AG04450 (cell line): ENCODE data around the gene EXOC2. TPM values are rescaled to one million over a fixed set of nuclear protein-coding genes. Genes with fewer than 3 reads are reported as not detected.

ENCODE experiments used
- CTCF ChIA-PET: fragments of 300-600, 350-600 bp; formaldehyde crosslinking; extraction: SDS; loops from one replicate; lab custom pipeline; 2022; ENCODE audit warnings: antibody characterized with exemption, inconsistent platforms; lab: Charles Lee
- POLR2A ChIA-PET: fragments of 350-600 bp; formaldehyde crosslinking; extraction: SDS; loops from one replicate; lab custom pipeline; 2021; ENCODE audit warnings: antibody characterized with exemption, inconsistent platforms; lab: Yijun Ruan, JAX
- DNase-seq: peaks from one replicate; pipeline ENCODE4 v3.0.0-alpha.2; 2011; ENCODE audit warnings: low read depth, low spot score
- H3K27ac ChIP-seq: one replicate; pipeline ENCODE4 v1.5.1; 2012; ENCODE audit warnings: low read depth, low read length, control low read depth
- H3K27me3 ChIP-seq: one replicate; pipeline ENCODE4 v1.6.0; 2012; ENCODE audit warnings: low read length; ENCODE audit not compliant: control insufficient read depth, insufficient read depth
- H3K4me3 ChIP-seq: 2 replicates; pipeline ENCODE4 v1.5.1; 2011; ENCODE audit warnings: mild to moderate bottlenecking, low read depth, low read length, control low read depth
- H3K9me3 ChIP-seq: 2 replicates; pipeline ENCODE4 v1.5.1; 2012; ENCODE audit warnings: low read length; ENCODE audit not compliant: control insufficient read depth, insufficient read depth
- CTCF ChIP-seq: IDR thresholded peaks from 2 replicates; pipeline ENCODE4 v1.5.1; 2011; ENCODE audit warnings: low read depth, low read length, control low read depth, inconsistent platforms
- polyA minus RNA-seq: library from RNA; depleted of rRNA, polyadenylated mRNA; stranded (reverse); fragments of >200 nt; gene quantifications from 2 replicates; pipeline ENCODE4 v1.2.3, GENCODE V29; 2011; rRNA and poly(A)+ RNA removed
- polyA plus RNA-seq: library from polyadenylated mRNA; depleted of rRNA; stranded (reverse); fragments of >200 nt; gene quantifications from 2 replicates; pipeline ENCODE4 v1.2.3, GENCODE V29; 2011; rRNA removed

The EXOC2 gene
- polyA plus RNA-seq (27.8 and 33.4 TPM in 2 replicates), polyA minus RNA-seq (50.3 and 56.2 TPM in 2 replicates)

GRCh38 chr6:692858-693722 is at the start of gene EXOC2:
Gene EXOC2, minus strand, starts transcription at chr6:693139. Its CDS starts 55,321 bp downstream, at chr6:637818.
- ChIA-PET POLR2A (interaction anchor here (0.7 to 2.1 kb wide), 3 partner anchors 9 to 698 kb away, joined by 3 to 12 read pairs (median 5); no protein-coding TSS in a partner anchor), CTCF (interaction anchor here (0.6 to 3.1 kb wide), 4 partner anchors 10 to 100 kb away, joined by 3 to 16 read pairs (median 3); no protein-coding TSS in a partner anchor)
- Histone ChIP-seq H3K27me3 (no peaks in the 10 kb centered on the region), H3K9me3 (no peaks in the 10 kb centered on the region; the same call in 1 of the 2 replicates), H3K27ac (no peak within 1 kb of the TSS), H3K4me3 (peak within 1 kb of the TSS; percentile 94)
- DNase-seq, result peak; percentile 36
- TF ChIP-seq CTCF, result 0 out of 2 replicates have a peak, but pooled peaks have one; percentile 16

GRCh38 chr6:741410-742339 is 48.7 kb upstream of the EXOC2 start:
- Histone ChIP-seq H3K9me3 (no peaks in the 10 kb centered on the region), H3K27me3 (no peaks in the 10 kb centered on the region), H3K27ac (no peak overlapping the region), H3K4me3 (no peak overlapping the region)
- ChIA-PET CTCF (interaction anchor here (0.6 to 2.3 kb wide), 3 partner anchors 20 to 656 kb away, joined by 4 to 10 read pairs (median 6); no protein-coding TSS in a partner anchor), POLR2A (no interaction called here)
- no peak for TF ChIP-seq CTCF
- DNase-seq, result no peak

- no peak overlapping the region for H3K4me3 ChIP-seq
- H3K9me3 ChIP-seq, result no peaks in the 10 kb centered on the region
- ChIA-PET POLR2A (no interaction called here), CTCF (interaction anchor here (2.2 kb wide), 1 partner anchor 15 kb away, joined by 15 read pairs; no protein-coding TSS in a partner anchor)
- H3K27ac ChIP-seq, result no peak overlapping the region
- peaks cover 5% of the 10 kb centered on the region for H3K27me3 ChIP-seq
- no peak for DNase-seq
- no peak for TF ChIP-seq CTCF
Observed at GRCh38 chr6:736657-737446, 43.9 kb upstream of the EXOC2 start.

GRCh38 chr6:733431-734219 is 40.7 kb upstream of the EXOC2 start:
- DNase-seq, result no peak
- no peak overlapping the region for H3K27ac ChIP-seq
- ChIA-PET POLR2A (no interaction called here), CTCF (interaction anchor here (0.8 to 2.4 kb wide), 3 partner anchors 11 to 141 kb away, joined by 3 to 15 read pairs (median 10); no protein-coding TSS in a partner anchor)
- TF ChIP-seq CTCF, result no peak
- no peak overlapping the region for H3K4me3 ChIP-seq
- H3K9me3 ChIP-seq, result no peaks in the 10 kb centered on the region
- peaks cover 11% of the 10 kb centered on the region for H3K27me3 ChIP-seq
